ENCODE measurements around the gene ZRANB3.
"Not testable (repeated sequence)": the region's sequence is repeated elsewhere in the genome, so short reads cannot be mapped to it uniquely, and the experiment has no call there.

Gene ZRANB3

DNA sequence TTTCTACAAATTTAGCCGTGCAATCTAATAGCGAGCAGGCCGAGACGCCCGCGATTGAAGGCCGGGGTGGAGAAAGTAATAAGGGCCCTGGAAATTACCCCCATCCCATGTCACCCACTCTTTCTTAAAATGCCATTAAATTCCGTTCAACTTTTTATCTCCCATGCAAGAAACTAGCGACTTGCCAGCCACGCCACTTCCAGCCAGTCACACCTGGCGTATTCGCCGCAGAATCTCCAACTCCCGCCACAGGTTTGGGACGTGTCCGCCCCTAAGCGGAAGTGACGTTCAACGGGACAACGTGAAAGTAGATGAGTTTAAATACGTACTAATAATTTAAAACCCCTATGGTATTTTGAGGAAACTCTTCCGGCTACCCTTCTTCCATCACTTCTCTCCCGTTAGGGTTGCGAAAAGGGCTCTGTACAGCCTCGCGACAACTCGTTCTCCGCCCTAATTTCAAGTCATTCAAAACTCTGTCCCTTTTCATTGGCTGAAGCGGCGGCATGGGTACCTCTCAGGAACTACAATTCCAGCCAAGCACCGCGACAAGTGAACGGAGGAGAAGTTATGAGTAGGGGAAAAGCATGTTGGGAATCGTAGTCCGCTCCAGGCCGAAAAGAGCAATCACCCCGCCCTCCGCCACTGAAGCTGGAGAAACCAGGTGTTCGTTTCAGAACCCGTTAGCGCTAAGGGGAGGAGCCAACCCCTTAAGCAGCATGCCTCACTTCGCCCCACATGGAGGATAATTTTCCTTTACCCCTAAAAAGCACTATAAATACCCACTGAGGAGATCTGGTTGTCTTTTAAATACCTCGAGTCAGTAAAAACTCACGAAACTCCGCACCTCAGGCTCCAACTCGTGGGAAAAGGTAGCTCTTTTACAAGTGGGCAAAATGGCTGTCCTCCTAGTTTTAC lies at the start of gene ZRANB3:
ZRANB3 (minus strand) TSS at position 906 of the 918 bp plus-strand sequence.
- peak; percentile 99 for DNase-seq

DNA sequence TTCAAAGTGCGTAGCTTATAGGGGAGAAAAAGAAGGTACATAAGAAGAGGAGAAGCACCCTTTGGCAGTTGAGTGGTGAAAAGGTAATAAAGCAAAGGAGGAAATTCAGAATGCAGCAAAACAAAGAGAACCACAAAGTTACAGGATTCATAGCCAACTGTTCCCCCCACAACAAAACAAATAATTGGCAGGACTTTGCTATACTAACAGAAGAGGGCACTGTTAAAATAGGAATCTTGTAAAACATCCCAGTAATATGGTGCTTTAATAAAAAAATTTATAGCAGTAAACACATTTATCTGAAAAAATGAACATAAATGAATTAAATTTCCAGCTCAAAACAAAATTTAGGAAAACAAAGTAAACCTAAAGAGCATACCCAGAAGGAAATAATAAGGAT lies 42.6 kb upstream of the ZRANB3 start:
- DNase-seq, result no peak

DNA sequence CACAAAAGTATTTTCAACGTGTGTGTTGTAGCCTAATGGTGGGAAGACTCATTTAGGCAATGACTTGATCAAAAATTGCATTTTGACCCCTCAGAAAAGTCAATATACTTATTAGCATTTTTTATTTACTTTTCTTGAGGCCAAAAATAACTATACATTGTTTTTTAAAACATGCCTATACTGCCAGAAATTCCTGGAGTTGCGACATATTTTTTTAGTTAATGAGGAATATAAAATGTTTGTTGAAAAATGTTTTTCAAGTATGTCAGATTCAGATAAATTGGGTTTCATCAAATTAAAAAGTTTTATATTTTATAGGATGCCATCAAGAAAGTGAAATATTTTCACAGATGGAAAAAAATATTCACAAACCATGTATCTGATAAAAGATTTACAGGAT lies 39.9 kb upstream of the ZRANB3 start:
- DNase-seq, result no peak

DNA sequence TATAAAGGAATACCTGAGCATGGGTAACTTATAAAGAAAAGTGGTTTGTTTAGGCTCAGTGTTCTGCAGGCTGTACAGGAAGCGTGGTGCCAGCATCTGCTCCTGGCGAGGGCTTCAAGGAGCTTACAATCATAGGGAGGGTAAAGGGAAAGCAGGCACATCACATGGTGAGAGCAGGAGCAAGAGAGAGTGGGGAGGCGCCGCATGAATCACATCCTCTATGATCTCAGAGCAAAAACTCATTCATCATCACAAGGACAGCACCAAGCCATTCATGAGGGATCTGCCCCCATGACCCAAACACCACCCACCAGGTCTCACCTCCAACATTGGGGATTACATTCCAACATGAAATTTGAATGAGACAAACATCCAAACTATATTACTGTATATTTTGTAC lies 32.8 kb upstream of the ZRANB3 start:
- DNase-seq, result no peak

DNA sequence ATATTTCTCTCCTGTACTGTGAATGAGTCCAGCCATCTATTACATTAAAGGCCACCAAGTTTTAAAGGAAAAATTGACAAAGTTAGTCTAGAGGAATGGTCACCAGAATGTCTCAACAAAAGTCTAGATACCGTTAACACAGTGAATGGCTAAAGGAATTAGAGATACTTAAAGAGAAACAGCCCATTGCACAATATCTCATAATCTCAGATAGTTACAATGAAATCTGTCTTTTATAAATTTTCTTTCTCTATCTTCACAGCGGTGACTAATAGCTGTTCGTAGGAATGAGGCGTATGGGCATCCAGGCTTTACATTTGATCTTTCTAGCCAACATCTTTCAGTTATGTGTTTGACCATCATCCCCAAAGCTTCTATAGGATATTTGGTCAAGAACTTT lies 30.9 kb upstream of the ZRANB3 start:
- no peak for DNase-seq

DNA sequence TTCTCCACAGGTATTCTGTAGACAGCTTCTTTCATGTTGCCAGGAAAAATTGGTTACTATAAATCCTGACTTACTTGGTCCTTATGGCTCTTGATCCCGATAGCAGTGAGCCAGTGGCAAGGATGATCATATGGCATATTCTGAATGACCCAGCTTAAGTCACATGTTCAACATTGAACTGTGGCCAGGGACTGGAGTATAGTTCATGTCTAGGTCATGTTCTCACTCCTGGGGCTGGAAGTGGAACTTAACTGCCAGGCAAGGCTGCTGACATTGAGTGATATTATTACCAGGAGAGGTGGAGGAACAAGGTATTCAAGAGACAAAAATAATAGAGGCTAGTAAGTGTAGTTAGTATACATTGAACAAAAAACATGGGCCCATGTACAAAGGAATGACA lies 26.5 kb upstream of the ZRANB3 start:
- DNase-seq, result no peak

DNA sequence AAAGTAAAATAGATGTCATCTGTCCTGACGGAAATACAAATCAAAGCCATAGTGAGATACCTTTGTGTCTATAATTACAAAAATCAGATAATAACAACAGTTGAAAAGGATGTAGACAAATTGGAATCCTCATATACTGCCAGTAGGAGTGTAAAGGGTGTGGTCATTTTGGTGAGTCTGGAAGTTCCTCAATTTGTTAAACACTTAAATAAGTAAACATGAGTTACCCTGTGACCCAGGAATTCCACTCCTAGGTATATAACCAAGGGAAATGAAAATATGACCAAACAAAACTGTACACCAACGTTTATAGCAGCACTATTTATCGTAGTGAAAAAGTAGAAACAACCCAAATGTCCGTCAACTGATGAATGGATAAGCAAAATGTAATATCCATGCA lies 24.3 kb upstream of the ZRANB3 start:
- DNase-seq, result no peak

DNA sequence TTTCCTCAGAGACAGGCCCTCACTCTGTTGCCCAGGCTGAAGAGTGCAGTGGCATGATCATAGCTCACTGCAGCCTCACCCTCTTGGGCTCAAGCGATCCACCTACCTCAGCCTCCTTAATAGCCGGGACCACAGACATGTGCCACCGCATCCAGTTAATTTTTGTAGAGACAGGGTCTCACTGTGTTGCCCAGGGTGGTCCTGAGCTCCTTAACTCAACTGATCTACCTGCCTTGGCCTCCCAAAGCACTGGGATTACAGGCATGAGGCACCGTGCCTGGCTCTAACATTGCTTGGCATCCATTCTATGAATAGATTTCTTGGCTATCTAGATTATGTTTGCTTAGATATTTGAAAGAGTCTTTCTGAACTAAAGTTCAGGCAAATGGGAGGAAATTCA lies 21.9 kb upstream of the ZRANB3 start:
- no peak for DNase-seq

DNA sequence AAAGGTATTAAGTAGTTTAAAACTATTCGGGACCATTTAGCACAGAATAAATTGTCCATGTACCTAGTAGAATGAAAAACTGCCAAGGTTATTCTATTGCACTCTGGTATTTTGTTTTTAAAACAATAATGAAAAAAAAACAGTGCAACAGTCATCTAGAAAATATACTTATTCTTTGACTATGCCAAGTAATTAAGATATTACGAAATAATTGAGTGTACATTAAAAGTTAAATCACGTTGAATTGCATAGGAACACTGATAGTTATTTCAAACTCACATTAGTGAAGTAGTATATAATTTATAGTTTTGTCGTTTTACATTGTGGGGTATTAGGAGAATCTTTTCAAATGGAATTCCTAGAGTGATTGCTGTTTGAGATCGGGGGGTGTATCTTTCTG lies 20.3 kb upstream of the ZRANB3 start:
- DNase-seq, result no peak

DNA sequence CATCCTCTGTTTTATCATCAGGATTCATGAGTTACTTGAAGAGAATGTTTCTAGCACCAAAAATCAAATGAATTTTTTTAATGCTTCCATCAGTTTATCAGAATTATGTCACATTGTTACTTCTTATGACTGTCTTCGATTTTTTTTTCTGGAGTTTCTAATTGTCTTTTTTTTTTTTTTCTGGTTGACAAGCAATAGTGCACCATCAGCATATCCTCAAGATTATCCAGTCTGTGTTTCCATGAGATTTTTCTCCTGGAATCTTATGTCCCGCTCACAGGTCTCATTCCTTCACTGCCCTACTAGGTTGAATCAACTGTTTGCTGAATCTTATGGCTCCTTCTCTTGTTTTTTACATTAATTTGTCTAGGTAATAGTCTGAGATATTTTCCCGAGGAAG lies 16.3 kb upstream of the ZRANB3 start:
- no peak for DNase-seq

DNA sequence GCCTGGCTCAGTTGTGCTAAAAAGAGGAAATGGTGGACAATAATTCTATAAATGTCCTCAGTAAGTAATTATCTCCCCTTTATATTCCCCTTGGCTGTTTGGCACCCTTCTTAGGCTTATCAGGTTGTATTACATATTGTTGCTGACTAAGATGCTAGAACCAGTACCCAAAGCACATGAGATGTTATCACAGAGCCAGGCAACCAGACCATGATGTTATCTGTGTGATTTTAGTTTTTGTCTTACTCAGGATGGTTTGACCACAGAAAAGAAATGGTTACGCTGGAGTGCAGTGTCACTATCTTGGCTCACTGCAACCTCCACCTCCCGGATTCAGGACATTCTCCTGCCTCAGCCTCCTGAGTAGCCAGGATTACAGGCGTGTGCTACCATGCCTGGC lies 15.4 kb upstream of the ZRANB3 start:
- no peak for DNase-seq

DNA sequence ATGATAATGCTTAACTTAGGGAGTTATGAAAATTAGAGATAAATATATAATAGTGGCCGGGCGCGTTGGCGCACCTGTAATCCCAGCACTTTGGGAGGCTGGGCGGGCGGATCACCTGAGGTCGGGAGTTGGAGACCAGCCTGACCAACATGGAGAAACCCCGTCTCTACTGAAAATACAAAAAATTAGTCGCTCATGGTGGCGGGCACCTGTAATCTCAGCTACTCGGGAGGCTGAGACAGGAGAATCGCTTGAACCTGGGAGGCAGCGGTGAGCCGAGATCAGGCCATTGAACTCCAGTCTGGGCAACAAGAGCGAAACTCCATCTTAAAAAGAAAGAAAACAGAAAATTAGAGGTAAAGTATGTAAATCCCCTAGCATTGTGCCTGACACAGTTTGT lies 2.5 kb upstream of the ZRANB3 start:
- not testable (repeated sequence) for DNase-seq

DNA sequence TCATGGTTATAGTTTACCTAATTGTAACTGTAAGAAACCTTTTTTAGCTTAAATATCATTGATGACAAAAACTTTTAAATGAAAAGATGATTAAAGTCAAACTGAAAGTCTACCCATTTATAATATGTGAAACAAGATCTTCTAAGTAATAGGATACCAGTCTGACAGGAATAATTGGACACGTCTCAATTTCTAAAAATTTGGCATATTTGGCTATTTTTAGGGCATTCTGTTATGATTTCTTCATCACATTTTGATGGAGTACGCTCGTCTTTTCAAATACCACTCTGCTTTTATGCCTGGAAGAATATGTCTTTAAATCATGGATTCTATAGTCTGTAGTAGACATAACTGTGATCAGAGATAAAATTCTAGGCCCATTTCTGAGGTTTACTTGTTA lies 1.6 kb upstream of the ZRANB3 start:
- no peak for DNase-seq

DNA sequence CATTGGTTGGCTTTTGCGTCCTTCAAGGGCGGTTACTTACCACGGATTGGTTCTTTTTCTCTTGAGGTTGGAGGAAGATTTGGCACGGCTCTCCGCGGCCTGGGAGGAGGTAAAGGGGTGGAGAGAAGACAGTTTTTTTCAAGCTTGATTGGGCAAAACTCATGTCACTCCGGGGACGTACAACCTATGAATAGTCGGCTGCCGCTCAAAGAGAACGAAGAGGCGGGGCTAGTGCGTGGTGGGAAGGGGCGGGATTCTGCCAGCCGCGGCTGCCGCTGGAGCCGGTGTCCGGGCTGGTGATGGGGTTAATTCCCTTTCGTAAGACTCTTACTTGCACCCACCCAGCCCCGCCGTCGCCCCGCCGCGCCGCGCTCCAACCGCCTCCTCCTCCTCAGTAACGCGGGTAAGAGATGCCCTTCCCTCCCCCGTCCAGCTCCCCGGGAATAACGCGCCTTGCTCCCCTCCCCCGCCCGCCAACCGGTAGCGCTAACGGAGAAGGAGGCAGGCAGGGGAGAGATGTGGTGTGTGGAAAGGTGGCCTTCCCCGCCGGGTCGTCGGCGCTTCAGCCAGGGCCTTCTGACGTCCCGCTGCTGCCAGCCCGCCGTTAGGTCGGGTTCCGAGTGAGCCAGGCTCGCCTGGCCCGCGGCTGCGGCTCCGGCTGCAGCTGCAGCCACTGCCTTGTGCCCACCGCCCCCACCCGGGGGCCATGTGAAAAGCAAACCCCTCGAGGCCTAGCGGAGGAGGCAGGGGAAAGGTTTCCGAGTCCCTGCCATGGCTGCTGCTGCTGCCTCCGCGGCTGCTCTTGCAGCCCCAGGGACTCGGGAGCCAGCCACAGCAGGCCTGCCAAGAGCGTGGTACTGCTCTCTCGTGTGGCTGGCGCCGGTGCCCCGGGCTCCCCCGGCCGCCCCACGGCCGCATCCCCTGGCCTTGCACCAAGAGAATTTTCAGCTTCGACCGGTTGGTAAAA lies 496 bp upstream of the ZRANB3 start, which contains the start of gene R3HDM1:
R3HDM1 (plus strand) TSS at position 254 of the 967 bp plus-strand sequence. CDS start 73,362 bp downstream, outside the sequence.
- peak; percentile 99 for DNase-seq

DNA sequence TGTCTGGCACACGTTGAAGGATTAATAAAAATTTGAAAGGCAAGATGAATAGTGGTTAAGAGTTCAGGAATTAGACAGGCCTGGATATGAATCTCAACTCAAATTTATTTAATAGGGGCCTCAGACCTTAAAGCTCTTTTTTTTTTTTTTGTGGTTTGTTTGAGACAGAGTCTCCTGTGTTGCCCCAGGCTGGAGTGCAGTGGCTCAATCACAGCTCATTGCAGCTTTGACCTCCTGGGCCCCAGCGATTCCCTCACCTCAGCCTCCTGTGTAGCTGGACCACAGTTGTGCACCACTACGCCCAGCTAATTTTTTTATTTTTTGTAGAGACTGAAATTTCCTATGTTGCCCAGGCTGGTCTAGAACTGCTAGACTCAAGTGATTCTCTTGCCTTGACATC lies 3.0 kb downstream of the ZRANB3 start:
- DNase-seq, result no peak

DNA sequence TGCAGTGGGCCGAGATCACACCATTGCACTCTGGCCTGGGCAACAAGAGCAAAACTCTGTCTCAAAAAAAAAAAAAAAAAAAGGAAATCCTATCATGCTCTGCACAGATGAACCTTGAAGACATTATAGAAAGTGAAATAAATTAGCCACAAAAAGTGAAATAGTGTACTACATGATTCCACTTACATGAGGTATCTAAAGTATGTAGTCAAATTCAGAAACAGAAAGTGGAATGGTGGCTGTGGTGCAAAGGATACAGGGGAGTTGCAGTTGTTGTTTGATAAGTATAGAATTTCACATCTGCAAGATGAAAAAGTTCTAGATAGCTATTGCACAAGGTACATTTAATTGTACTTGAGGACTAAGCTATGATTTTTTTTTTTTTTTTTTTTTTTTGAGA lies 5.2 kb downstream of the ZRANB3 start:
- DNase-seq, result no peak

DNA sequence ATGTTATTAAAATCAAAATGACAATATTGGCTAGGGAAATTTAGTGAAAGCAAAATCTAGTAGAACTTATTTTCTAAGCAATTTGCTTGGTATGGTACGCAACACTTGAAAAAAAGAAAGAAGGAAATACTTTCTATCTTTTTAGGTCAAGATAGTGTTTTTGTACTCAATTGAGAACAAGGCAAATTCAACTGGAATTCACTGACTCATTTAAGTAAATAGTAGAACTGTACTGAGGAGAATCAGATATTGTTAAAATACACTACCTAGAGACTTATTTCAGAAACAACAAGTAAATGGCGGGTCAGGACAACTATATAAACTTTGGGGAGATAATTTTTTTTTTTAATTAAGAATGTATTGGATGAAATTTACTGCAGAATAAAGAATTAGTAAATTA lies 18.9 kb downstream of the ZRANB3 start:
- DNase-seq, result no peak

DNA sequence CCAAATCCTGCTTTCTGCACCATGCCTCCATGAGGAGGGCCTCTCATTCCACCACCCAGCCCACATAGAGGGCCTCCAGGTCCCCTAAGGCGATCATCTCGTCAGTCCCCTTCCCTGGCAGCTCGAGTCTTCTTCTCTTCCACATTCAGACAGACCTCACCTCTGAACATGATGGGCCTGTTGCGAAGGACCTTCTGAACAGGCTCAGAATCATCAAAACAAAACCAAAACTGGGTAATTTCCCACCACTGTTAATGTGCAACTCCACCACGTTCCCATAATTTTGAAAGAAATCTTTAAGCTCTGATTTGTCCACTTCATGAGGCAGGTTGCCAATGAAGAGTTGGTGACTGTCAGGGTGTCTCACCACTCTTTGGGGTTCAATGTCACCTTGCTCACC lies 20.4 kb downstream of the ZRANB3 start:
- no peak for DNase-seq

DNA sequence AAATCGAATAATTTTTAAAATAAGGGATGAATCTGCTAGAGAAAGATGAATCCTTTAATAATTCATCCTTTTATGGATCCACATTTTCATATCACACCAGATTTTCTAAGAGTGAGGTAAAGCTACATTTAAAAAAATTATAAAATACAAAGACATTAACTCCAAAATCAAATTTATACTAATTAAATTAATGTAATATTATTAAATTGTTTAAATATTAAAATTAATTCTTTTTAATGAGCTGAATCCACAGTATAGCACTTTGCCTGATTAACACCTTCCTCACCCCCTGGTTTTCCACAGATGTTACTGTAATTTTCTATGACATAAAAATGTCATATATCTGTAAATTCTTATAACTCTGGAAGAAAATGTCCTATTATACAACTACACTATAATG lies 26.2 kb downstream of the ZRANB3 start:
- no peak for DNase-seq

DNA sequence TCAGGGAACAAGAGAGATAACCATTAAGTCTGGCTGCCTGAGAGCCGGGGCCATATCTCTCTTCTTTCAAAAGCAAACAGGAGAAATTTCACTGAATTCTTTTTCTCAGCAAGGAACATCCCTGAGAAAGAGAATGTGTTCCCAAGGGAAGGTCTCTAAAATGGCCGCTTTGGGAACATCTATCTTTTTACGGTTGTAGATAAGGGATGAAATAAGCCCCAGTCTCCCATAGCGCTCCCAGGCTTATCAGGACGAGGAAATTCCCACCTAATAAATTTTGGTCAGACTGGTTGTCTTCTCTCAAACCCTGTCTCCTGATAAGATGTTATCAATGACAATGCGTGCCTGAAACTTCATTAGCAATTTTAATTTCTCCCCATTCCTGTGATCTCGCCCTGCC lies 32.4 kb downstream of the ZRANB3 start:
- not testable (repeated sequence) for DNase-seq

DNA sequence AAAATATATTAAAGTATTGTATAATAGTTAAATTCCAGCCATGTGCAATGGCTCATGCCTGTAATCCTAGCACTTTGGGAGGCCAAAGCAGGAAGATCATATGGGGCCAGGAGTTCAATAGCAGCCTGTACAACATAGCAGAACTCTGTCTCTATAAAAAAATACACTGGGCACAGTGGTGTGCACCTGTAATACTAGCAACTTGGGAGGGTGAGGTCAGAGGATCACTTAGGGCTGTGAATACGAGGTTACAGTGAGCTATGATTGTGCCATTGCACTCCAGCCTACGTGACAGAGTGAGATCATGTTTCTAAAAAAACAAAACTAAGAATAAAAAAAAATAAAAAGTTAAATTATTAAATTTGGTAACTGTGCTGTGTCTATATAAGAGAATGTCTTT lies 36.1 kb downstream of the ZRANB3 start:
- no peak for DNase-seq

DNA sequence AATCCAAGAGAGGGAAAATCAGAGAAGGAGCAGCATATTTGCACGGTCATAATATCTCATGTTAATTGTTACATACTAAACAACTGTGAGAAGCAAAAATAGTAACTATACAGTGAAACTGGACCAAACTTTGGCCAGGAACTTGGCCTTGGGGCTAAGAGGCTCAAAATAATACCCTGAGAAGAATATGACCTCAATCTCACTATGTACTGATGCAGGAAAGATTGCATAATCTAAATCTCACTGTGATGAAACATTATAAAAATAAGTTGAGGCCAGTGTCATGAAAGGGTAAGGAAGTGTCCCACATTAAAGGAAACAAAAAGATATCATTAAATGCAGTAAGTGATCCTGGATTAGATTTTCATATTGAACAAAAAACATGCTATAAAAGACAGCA lies 36.5 kb downstream of the ZRANB3 start:
- no peak for DNase-seq

DNA sequence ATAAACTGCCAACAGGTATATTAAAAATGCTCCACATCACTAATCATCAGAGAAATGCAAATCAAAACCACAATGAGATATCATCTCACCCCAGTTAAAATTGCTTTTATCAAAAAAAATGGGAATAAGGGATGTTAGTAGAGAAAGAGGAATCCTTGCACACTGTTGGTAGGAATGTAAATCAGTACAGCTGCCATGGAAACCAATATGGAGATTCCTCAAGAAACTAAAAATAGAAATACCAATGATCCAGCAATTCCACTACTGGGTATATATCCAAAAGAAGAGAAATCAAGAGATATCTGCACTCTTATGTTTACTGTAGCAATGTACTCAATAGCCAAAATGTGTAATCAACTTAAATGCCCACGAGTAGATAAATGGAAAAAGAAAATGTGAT lies 40.6 kb downstream of the ZRANB3 start:
- DNase-seq, result no peak

DNA sequence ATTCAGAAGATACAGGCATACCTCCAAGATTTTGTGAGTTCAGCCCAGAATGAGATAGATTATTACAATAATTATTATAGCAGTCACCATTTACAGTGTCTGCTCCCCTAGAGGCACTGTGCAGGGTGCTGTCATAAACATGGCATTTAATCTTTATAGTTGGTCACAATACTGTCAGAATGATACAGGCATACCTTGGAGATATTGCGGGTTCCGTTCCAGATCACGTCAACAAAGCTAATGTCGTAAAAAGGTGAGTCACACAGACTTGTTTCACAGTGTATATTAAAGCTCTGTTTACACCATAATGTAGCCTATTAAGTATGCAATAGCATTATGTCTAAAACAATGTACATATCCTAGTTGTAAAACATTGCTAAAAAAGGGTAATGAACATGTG lies 45.6 kb downstream of the ZRANB3 start:
- DNase-seq, result no peak
